GM18870 (cell line): ENCODE measurements around the gene SRSF7.
"Not testable (repeated sequence)": the region's sequence is repeated elsewhere in the genome, so short reads cannot be mapped to it uniquely, and the experiment has no call there.

ENCODE experiments used
- ATAC-seq: cut with Tn5 transposase; IDR thresholded peaks from one replicate; pipeline ENCODE4 v1.9.1; 2021; ENCODE audit warnings: moderate library complexity; ENCODE audit not compliant: unreplicated experiment

Gene SRSF7

GRCh38 chr2:38733300-38733971, 17.7 kb downstream of the SRSF7 start:
- ATAC-seq, result no peak

- no peak for ATAC-seq
Observed at GRCh38 chr2:38731684-38732221, 19.4 kb downstream of the SRSF7 start.

GRCh38 chr2:38731090-38731489, 20.1 kb downstream of the SRSF7 start:
- ATAC-seq, result no peak

GRCh38 chr2:38728694-38729093, 22.5 kb downstream of the SRSF7 start:
- ATAC-seq, result no peak

GRCh38 chr2:38727661-38728060, 23.5 kb downstream of the SRSF7 start:
- ATAC-seq, result no peak

GRCh38 chr2:38723173-38723572, 28.0 kb downstream of the SRSF7 start:
- peak; percentile 52 for ATAC-seq

GRCh38 chr2:38722271-38723061, 28.7 kb downstream of the SRSF7 start:
- ATAC-seq, result peak; percentile 49

- ATAC-seq, result no peak
Observed at GRCh38 chr2:38720613-38721241, 30.4 kb downstream of the SRSF7 start.

- ATAC-seq, result no peak
Observed at GRCh38 chr2:38719706-38720105, 31.5 kb downstream of the SRSF7 start.

- ATAC-seq, result no peak
Observed at GRCh38 chr2:38718601-38719000, 32.6 kb downstream of the SRSF7 start.

- ATAC-seq, result no peak
Observed at GRCh38 chr2:38716185-38716584, 35.0 kb downstream of the SRSF7 start.

GRCh38 chr2:38714941-38715340, 36.2 kb downstream of the SRSF7 start:
- ATAC-seq, result not testable (repeated sequence)

GRCh38 chr2:38713338-38713737, 37.8 kb downstream of the SRSF7 start:
- no peak for ATAC-seq

GRCh38 chr2:38712871-38713270, 38.3 kb downstream of the SRSF7 start:
- ATAC-seq, result no peak

GRCh38 chr2:38712413-38712812, 38.7 kb downstream of the SRSF7 start:
- ATAC-seq, result no peak

GRCh38 chr2:38711558-38711957, 39.6 kb downstream of the SRSF7 start:
- no peak for ATAC-seq

GRCh38 chr2:38709567-38710194, 41.5 kb downstream of the SRSF7 start:
- ATAC-seq, result peak; percentile 55

GRCh38 chr2:38708900-38709566, 42.1 kb downstream of the SRSF7 start:
- no peak for ATAC-seq

GRCh38 chr2:38708491-38708890, 42.7 kb downstream of the SRSF7 start:
- not testable (repeated sequence) for ATAC-seq

- ATAC-seq, result no peak
Observed at GRCh38 chr2:38706846-38707345, 44.3 kb downstream of the SRSF7 start.
